HL-60/S4 (cell line): Measurements from ENCODE around the gene ADISSP.

Experiments
- in situ Hi-C: fragments of 300-500 bp; cut with MboI; formaldehyde crosslinking; loops from 2 replicates; pipeline ENCODE4 v1.14.3; 2022; ENCODE audit warnings: low sequenced_read_pairs

Gene ADISSP

GRCh38 chr20:3740615-3741301 lies 26.8 kb downstream of the ADISSP start:
- in situ Hi-C loops = no loop called here

GRCh38 chr20:3739926-3740451 lies 27.6 kb downstream of the ADISSP start:
- in situ Hi-C loops = no loop called here

DNA sequence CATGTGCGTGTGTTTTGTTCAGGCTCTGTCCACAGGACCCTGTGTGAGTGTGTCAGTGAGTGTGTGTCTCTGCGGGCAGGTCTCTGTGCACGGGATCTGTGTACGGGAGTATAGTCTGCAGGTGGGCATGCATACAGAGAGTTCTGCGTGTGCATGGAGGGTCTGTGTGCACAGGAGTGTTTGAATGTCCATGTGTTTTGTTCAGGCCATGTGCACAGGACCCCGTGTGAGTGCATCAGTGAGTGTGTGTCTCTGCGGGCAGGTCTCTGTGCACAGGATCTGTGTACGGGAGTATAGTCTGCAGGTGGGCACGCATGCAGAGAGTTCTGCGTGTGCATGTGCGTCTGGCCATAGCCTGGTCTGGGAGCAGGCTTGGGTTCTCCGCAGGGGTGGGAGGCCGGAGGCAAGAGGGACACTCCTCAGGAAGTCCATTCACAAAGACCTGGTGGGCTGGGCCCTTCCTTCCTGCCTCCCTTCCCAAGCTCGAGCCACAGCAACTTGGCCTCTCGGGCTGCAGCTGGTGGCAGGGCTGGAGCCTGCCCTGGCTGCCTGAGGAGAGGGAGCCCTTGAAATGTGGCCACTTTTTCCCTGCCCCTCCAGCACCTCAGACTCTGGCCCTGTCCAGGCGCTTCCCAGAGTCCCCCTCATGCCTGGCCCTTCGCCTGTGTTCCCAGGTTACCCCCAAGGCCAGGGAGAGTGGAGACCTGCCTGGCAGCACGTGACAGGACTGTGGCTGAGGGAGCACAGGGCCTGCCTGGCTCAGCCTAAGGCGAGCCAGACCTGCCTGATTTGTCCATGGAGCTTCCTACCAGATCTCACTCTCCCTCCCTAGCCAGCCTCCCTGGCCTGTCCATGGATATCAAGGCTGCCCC lies 28.3 kb downstream of the ADISSP start:
- in situ Hi-C loops = no loop called here

DNA sequence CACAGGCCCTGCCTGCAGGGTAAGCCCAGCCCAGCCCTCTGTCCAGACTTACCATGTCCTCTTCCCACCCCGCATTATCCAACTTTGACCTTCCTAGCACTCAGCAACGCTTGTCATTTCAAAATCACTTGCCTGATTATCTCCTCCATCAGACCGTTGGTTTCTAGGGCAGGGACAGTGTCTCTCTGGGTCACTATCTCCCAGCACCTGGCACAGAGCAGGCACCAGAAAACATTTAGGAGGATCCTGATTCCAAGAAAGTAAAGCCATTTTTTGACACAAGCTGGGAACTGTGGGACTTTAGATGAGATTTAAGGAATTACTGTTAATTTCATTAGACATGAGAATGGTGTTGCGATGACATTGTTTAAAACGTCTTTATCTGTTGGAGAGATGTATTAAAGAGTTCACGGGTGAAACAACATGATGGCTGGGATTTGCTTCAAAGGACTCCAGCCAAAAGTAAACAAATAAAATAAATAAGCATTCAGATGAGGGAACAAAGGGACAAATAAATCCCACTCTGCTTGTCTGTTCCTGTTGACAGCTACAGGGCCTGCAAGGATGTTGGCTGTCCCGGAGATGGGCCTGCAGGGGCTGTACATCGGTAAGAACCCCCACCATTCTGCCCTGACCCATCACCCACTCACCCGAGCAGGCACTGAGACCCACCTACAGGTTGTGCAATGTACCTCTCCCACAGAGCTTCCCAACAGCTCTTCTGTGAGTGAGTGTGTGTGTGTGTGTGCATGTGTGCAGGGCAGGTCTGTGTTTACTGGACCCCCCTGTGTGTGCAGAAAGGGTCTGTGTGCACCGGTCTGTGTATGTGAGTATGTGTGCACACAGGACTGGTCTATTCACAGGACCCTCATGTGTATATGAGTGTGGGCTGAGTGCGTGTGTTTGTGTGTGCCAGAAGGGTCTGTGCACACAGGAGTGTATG lies 29.2 kb downstream of the ADISSP start:
- in situ Hi-C loops = no loop called here

DNA sequence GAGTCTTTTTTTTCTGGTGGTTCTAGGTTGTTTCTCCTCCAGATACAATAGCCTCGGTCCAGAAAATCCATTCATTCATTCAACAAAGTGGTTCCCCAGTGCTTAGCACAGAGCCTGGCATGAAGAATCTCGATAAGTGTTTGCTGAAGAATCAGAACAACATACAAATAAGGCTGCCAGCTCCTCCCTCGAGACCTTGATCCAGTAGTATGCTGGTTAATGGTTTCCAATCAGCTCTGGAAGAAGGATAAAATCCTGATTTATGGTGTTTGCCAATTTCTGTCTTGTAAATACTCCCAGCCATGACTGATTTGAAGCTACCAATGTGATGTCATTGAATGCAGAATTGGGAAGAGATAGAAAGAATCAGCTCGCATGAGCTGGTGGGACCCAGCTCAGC lies 31.8 kb downstream of the ADISSP start:
- in situ Hi-C loops = no loop called here

DNA sequence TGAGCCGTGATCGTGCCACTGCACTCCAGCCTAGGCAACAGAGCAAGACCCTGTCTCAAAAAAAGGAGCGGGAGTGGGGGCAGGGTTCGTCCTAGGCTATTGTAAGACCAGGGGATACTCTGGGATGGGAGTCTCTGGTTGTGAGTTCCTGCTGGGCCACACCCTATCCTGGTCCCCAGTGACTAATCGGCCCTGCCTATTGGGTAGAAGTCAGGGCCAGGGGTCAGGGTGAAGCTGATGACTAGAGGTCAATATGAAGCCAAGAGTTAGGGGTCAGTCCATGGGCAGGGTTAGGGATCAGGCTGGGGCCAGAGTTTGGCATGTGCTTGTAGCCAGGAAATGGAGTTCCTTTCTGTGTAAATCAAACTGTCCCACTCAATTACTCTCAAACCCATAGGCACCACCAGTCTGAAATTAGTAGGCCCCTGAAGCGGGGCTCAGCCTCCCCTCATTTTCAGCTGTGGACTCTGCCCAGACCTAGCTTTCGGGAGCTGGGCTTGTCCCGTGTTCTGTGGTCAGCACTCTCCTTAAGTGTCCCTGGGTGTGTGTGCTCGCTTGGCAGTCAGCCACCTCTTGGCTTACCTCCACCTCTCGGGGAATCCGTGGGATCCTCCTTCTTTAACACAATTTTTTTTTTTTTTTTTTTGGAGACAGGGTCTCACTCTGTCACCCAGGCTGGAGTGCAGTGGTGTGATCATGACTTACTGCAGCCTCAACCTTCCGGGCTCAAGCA lies 33.3 kb downstream of the ADISSP start:
- in situ Hi-C loops = no loop called here

DNA sequence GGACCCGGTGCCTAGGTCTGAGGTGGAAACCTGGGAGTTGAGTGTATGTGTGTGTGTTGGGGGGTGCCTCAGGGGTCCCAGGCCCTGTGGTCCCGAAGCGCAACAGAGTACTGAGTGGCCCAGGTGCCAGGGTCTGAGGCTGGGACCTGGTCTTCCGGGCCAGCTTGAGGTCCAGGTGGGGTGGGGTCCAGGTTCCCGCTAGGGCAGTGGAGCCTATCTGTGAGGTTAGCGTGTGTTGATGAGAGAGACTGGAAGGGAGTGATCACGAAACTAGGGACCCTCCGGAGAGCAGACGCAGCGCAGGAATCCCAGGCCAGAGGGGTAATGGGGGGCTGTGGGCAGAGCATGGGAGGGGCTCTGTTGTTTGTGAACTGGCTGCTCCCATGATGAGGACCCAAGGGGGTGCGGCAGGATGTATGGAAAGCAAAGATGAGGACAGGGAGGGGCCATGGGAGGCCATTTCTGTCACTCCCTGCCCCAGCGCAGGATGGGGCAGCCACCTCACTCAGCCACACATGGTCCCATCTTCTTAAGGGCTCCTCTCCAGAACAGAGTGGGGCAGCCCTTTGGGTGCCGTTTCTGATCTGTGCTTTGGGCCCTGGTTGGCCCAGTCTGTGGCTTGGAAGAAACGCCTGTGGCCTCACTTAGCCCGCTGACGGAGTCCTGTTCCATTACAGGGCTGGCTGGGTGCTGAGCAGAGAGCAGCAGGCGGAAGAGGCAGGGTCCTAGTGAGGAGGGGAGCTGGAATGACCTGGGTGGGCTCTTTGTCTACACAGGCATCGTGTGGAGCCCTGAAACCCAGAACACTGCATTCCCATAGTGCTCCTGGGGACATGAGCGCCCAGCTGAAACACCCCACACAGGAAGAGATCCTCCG lies 34.2 kb downstream of the ADISSP start:
- in situ Hi-C loops = no loop called here

- in situ Hi-C loops = no loop called here
These were observed 35.0 kb downstream of the ADISSP start, which contains the start of gene HSPA12B for GRCh38 chr20:3732327-3733118. HSPA12B (plus strand) TSS chr20:3732685; CDS start chr20:3738675, 5,990 bp downstream.

- in situ Hi-C loops = no loop called here
These were observed 35.6 kb downstream of the ADISSP start for GRCh38 chr20:3731944-3732326.

DNA sequence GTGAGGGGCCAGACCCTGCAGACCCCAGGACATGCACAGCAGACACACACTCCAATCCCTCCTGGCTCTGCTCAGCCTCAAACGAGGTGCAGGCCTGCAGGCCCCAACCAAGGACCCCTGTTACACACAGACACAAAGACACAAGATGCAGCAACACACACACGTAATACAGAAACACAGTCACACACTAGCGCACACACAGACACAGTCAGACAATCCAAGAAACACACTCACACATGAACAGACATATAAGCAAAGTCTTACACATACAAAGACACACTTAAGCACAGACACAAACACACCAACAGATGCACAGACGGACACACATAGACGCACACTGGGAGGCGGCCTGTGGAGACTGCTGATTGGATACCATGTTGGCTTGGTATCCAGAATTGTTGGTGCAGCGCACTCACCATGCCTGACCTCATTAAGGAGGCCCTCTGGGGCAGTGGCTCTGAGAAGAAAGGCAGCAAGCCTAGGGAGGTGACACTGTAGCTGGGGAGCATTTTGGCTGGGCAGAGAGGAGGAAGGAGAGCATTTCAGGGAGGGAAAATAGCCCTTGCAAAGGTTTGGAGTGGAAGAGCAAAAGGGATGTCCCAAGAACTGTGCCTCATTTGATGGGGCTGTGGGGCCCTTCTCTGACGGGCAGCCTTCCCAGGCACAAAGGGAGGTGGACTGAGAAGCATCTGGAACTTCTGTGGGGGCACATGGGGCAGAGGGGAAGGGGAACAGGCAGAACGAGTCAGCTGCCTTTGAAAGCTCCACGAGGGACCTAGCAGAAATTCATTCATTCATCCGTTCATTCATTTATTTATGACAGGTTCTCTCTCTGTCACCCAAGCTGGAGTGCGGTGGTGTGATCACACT lies 36.5 kb downstream of the ADISSP start:
- in situ Hi-C loops = no loop called here

- in situ Hi-C loops = no loop called here
These were observed 37.6 kb downstream of the ADISSP start for GRCh38 chr20:3729811-3730540.

GRCh38 chr20:3729378-3729777 lies 38.2 kb downstream of the ADISSP start:
- in situ Hi-C loops = no loop called here

GRCh38 chr20:3728876-3729275 lies 38.7 kb downstream of the ADISSP start:
- in situ Hi-C loops = no loop called here

GRCh38 chr20:3728354-3728753 lies 39.2 kb downstream of the ADISSP start:
- in situ Hi-C loops = no loop called here

DNA sequence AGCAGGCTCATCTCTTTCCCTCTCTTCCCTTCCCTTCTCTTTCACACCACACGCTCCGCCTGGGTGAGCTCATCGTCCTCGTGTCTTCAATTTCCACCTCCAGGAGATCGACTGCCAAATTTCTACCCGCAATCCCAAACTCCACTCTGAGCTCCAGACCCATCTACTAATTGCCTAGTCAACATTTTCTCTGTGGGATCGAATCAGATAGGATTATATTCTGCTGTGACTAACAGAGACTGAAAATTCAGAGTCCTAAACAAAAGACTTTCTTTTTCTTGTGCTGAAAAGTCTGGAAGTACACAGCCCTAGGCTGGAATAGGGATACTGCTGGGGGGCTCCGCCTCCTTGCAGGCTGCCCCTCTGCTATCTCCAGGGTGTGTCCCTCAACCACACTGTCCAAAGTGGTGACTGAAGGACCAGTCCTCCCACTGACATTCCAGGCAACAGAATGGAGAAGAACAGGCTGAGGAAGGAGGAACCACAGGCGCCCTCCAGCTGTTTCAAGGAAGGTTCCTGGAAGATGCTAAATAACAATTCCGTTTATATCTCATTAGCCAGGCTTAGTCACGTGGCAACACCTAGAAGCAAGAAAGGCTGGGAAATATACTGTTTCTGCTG lies 40.0 kb downstream of the ADISSP start:
- in situ Hi-C loops = no loop called here

- in situ Hi-C loops = no loop called here
These were observed 43.2 kb downstream of the ADISSP start for GRCh38 chr20:3724356-3724755.
